Right lobe of liver (tissue), 6 donors: ENCODE measurements around the gene UBAC2. TPM values are rescaled to one million over a fixed set of nuclear protein-coding genes. Genes with fewer than 3 reads are reported as not detected.

ENCODE experiments used
- ATAC-seq, 4 donors: fragments of 200-7000 bp; cut with Tn5 transposase; one replicate each; pipeline ENCODE4 v1.9.1; 2020; ENCODE audit warnings: mild to moderate bottlenecking in 4 of 4, moderate library complexity in 4 of 4
- DNase-seq, 3 donors: peaks; one replicate each; pipeline ENCODE4 v3.0.0-alpha.2; 2020
- H3K27ac ChIP-seq, 3 donors: fragments of 200-600 bp; one replicate each; pipeline ENCODE4 v1.8.0; 2022
- H3K27me3 ChIP-seq, 2 donors: fragments of 200-600 bp; one replicate each; pipeline ENCODE4 v1.8.0; 2022
- H3K36me3 ChIP-seq, 4 donors: fragments of 200-600 bp; sonication (generic) in 1 of 4; one replicate each; pipeline versions ENCODE4 v1.5.1 to v1.8.0; 2017 to 2022; ENCODE audit warnings: control low read depth in 1 of 4
- H3K4me1 ChIP-seq, 4 donors: fragments of 200-600 bp; sonication (generic) in 1 of 4; one replicate each; pipeline versions ENCODE4 v1.5.1 to v1.8.0; 2017 to 2022; ENCODE audit warnings: control low read depth in 1 of 4
- H3K4me3 ChIP-seq, 3 donors: fragments of 200-600 bp; one replicate each; pipeline ENCODE4 v1.8.0; 2022
- H3K9me3 ChIP-seq, 4 donors: fragments of 200-600 bp; sonication (generic) in 1 of 4; one replicate each; pipeline versions ENCODE4 v1.5.1 to v1.8.0; 2017 to 2022; ENCODE audit warnings: control low read depth in 1 of 4
- POLR2A ChIP-seq: fragments of 450-650 bp; IDR thresholded peaks from one replicate; pipeline ENCODE4 v1.6.1; 2017; ENCODE audit warnings: antibody characterized with exemption, mild to moderate bottlenecking
- WGBS: methylation state at CpG from one replicate; pipeline ENCODE4 v1.1.6; 2018; ENCODE audit warnings: low coverage, low lambda C conversion rate; ENCODE audit not compliant: insufficient coverage; ENCODE audit errors: missing lambda C conversion rate; 5-methylcytosine and 5-hydroxymethylcytosine counted together
- intact Hi-C, 2 donors: fragments of 100-400 bp; cut with DNase I; formaldehyde crosslinking; loops; one replicate each; pipeline versions ENCODE4 v1.11.2 to v1.14.1; 2022
- total RNA-seq, 6 experiments: library from RNA; depleted of rRNA in 2 of 6; stranded (reverse); fragments of >200 nt in 2 of 6; fragmentation: NEBNext Ultra II Directional in 3 of 6; extraction: Animal tissue kit (Norgen Biotek cat#: 25700) in 3 of 6; gene quantifications; one replicate each; pipeline versions ENCODE4 v1.1.0 to v1.2.4, GENCODE V29; 2016 to 2023
- TF ChIP-seq, protein P1 (sequence below), 4 donors: fragments of 200-600 bp in 3 of 4; fragments of 450-650 bp in 1 of 4; IDR thresholded peaks; one replicate each; pipeline versions ENCODE4 v1.5.1 to v1.8.0; 2016 to 2022; ENCODE audit warnings: antibody characterized with exemption in 4 of 4, mild to moderate bottlenecking in 2 of 4
- donor health status: DM: no; HTN: yes; CAD: no.
- donor health status: DM: no; HTN: no; CAD: no.
- donor health status: DM: no; HTN: no; CAD: no.
- donor health status: DM: no; HTN: yes; CAD: no.
- donor health status: DM: no; HTN: yes; CAD: no.

UBAC2 gene
- total RNA-seq, 6 experiments from 2014 or later, result 30.2 to 45.0 (median 37.0) TPM

DNA sequence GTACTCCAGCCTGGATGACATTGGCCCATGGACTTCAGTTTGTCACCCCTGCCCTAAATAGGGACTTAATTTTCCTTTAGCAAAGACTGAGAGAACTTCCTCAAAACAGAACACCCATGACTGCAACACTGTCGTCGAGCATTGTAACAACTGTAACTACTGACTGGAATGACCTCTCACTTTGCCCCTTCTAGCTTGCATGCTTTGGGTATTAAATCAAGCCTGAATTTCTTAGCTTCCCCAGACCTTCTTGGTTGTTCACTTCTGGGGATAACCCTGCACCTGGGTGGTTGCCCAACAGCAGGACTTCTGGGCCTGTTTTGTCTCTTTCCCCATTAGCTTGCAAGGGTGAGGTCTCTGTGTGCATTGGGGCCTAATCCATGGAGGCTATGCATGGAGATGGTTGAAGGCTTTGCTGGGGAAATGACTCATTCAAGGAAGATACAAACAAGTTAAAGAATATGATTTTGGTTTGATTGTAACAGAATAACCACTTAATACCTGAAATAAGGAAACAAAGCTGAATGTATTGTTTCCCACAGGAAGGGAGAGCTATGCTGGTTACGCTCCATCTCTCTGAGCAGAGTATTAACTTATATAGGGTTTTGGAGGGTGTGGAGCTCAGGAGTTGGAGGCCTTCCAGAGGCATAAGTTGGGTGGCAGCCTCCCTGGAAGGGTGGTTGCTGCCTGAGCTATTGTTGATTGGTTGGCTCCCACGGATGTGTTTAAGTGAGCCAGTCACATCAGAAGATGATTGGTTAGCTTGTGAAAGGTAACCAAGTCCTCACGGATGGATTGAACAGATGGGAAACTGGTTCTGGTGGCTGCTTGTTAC lies 34.7 kb upstream of the UBAC2 start:
- WGBS, result 73% methylated on average over 3 of the region's 5 CpGs
- Histone ChIP-seq H3K36me3 (no peaks in the 10 kb centered on the region), H3K27me3 (no peaks in the 10 kb centered on the region), H3K9me3 (no peaks in the 10 kb centered on the region), H3K4me1 (no peaks in the 10 kb centered on the region), H3K27ac (no peak overlapping the region), H3K4me3 (no peak overlapping the region)
- TF ChIP-seq, protein P1, sequence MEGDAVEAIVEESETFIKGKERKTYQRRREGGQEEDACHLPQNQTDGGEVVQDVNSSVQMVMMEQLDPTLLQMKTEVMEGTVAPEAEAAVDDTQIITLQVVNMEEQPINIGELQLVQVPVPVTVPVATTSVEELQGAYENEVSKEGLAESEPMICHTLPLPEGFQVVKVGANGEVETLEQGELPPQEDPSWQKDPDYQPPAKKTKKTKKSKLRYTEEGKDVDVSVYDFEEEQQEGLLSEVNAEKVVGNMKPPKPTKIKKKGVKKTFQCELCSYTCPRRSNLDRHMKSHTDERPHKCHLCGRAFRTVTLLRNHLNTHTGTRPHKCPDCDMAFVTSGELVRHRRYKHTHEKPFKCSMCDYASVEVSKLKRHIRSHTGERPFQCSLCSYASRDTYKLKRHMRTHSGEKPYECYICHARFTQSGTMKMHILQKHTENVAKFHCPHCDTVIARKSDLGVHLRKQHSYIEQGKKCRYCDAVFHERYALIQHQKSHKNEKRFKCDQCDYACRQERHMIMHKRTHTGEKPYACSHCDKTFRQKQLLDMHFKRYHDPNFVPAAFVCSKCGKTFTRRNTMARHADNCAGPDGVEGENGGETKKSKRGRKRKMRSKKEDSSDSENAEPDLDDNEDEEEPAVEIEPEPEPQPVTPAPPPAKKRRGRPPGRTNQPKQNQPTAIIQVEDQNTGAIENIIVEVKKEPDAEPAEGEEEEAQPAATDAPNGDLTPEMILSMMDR (IDR thresholded peaks at IDR 0.05), result no peak
- no peak for TF ChIP-seq POLR2A
- intact Hi-C loops, result no loop called here
- no peak for ATAC-seq
- DNase-seq, result no peak

DNA sequence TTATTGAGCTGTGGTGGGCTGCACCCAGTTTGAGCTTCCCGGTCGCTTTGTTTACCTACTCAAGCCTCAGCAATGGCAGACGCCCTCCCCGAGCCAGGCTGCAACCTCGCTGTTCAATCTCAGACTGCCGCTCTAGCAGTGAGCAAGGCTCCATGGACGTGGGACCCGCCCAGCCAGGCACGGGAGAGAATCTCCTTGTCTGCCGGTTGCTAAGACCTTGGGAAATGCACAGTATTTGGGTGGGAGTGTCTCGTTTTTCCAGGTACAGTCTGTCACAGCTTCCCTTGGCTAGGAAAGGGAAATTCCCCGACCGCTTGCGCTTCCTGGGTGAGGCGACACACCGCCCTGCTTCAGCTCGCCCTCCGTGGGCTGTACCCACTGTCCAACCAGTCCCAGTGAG lies 27.7 kb upstream of the UBAC2 start:
- intact Hi-C loops, result loop anchor here in 1 of 2 donors (10.0 kb wide), 1 partner anchor 262 kb away; no protein-coding TSS in a partner anchor
- Histone ChIP-seq H3K36me3 (no peaks in the 10 kb centered on the region), H3K4me1 (no peaks in the 10 kb centered on the region), H3K27ac (no peak overlapping the region), H3K4me3 (no peak overlapping the region), H3K9me3 (no peaks in the 10 kb centered on the region), H3K27me3 (no peaks in the 10 kb centered on the region)
- no peak for DNase-seq
- 77% methylated on average over 6 of the region's 18 CpGs for WGBS
- TF ChIP-seq, protein P1 (IDR thresholded peaks at IDR 0.05), result no peak
- no peak for TF ChIP-seq POLR2A
- no peak for ATAC-seq

DNA sequence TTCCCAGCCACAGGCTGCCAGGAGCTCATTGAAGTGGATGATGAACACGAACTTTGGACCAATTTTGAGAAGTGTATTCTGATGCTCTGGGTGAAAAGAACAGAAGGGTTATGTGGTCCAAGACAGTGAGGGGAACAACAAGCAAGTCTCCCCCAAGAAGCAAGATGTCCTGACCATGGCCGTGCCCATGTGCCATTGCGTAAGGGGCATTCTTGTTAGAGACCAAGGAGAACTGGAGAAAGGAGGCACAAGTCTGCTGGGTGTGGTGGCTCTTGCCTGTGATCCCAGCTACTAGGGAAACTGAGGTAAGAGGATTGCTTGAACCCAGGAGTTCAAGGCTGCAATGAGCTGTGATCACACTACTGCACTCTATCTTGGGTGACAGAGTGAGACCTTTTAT lies 27.0 kb upstream of the UBAC2 start:
- Histone ChIP-seq H3K9me3 (no peaks in the 10 kb centered on the region), H3K27ac (no peak overlapping the region), H3K36me3 (no peaks in the 10 kb centered on the region), H3K4me1 (no peaks in the 10 kb centered on the region), H3K27me3 (no peaks in the 10 kb centered on the region), H3K4me3 (no peak overlapping the region)
- intact Hi-C loops, result loop anchor here in 1 of 2 donors (10.0 kb wide), 1 partner anchor 261 kb away; no protein-coding TSS in a partner anchor
- WGBS, result 74% methylated on average over 3 of the region's 3 CpGs
- no peak for DNase-seq
- TF ChIP-seq, protein P1 (IDR thresholded peaks at IDR 0.05), result no peak
- ATAC-seq, result no peak

GRCh38 chr13:99174533-99175100 lies 26.0 kb upstream of the UBAC2 start:
- no peak for TF ChIP-seq POLR2A
- TF ChIP-seq, protein P1 (IDR thresholded peaks at IDR 0.05), result no peak
- no peak for ATAC-seq
- Histone ChIP-seq H3K36me3 (no peaks in the 10 kb centered on the region), H3K27me3 (no peaks in the 10 kb centered on the region), H3K4me1 (no peaks in the 10 kb centered on the region), H3K27ac (no peak overlapping the region), H3K4me3 (no peak overlapping the region), H3K9me3 (no peaks in the 10 kb centered on the region)
- WGBS, result 54% methylated on average over 2 of the region's 2 CpGs
- intact Hi-C loops, result loop anchor here (5.0 to 10.0 kb wide), 4 partner anchors 88 to 263 kb away; no protein-coding TSS in a partner anchor
- no peak for DNase-seq
